AG09309 (cell line): ENCODE data around the gene AFAP1.

ENCODE experiments used
- DNase-seq: peaks from one replicate; pipeline ENCODE4 v3.0.0-alpha.2; 2010; ENCODE audit warnings: low read depth
- H3K4me3 ChIP-seq: 2 replicates; pipeline ENCODE4 v1.5.1; 2011; ENCODE audit warnings: mild to moderate bottlenecking, low read depth, low read length, moderate library complexity; ENCODE audit not compliant: control insufficient read depth
- TF ChIP-seq, protein P1 (sequence below): IDR thresholded peaks from 2 replicates; pipeline ENCODE4 v1.5.1; 2011; ENCODE audit warnings: mild to moderate bottlenecking, low read depth, low read length, inconsistent platforms; ENCODE audit not compliant: insufficient read depth, control insufficient read depth; ENCODE audit errors: missing control alignments

AFAP1 gene

DNA sequence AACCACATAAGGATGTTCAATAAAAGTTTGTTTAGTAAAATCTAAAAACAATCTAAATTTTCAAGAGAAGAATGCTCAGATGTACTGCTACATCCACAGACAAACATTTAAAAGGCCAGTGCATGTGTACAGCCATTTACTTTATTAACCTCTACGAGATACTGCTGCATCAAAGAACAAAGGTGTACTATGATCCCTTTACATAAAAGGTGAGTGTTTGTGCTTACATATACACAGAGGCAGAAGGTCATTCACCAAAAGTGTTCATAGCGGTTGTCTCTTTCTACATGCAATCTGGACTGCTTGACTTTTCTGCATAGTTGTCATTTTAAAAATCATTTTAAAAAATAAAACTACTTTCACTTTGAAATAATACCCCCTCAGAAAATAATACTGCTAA, 81.7 kb downstream of the AFAP1 start:
- H3K4me3 ChIP-seq: no peak overlapping the region
- TF ChIP-seq, protein P1, sequence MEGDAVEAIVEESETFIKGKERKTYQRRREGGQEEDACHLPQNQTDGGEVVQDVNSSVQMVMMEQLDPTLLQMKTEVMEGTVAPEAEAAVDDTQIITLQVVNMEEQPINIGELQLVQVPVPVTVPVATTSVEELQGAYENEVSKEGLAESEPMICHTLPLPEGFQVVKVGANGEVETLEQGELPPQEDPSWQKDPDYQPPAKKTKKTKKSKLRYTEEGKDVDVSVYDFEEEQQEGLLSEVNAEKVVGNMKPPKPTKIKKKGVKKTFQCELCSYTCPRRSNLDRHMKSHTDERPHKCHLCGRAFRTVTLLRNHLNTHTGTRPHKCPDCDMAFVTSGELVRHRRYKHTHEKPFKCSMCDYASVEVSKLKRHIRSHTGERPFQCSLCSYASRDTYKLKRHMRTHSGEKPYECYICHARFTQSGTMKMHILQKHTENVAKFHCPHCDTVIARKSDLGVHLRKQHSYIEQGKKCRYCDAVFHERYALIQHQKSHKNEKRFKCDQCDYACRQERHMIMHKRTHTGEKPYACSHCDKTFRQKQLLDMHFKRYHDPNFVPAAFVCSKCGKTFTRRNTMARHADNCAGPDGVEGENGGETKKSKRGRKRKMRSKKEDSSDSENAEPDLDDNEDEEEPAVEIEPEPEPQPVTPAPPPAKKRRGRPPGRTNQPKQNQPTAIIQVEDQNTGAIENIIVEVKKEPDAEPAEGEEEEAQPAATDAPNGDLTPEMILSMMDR: no peak
- no peak for DNase-seq

DNA sequence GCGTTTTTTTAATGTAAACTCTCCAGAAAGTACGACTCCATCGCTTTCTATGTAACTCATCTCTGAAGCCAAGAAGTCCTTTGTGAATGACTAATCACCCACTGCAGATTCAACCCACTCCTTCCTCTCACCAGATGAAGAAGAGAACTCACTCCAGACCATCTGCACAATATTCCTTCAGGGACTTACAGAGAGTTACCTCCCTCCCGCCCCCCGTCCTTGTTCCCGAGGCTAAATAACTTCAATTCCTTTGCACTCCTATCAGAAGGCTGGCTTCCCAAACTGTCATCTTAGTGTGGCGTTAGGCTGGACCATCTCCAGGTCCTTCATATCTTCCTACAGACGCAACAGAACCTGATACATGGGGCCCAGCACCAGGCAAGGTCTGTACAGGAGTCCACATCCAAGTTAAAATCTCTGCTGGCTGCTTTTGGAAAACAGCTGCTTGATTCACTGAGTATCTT, 82.4 kb downstream of the AFAP1 start:
- peak; percentile 81 for DNase-seq
- TF ChIP-seq, protein P1: no peak
- no peak overlapping the region for H3K4me3 ChIP-seq

DNA sequence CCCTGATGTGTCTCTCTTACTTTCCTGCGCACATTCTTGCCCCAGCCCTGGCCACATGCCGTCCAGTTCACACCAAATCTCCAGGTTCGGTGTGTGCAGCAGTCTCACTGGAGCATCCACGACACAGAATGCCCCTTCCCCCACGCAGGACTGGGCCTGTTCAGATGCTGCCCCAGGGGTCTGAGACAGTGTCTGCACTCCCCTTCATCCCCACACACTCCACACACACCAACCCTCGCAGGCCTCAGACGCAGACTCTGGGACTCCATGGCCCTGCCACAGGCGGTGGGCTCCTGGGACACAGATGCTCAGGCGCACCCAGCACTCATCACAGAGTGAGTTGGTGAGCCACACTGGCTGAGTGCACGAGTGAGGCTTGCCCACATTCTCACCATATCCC, 83.9 kb downstream of the AFAP1 start:
- DNase-seq: no peak
- H3K4me3 ChIP-seq: no peak overlapping the region
- TF ChIP-seq, protein P1: no peak

DNA sequence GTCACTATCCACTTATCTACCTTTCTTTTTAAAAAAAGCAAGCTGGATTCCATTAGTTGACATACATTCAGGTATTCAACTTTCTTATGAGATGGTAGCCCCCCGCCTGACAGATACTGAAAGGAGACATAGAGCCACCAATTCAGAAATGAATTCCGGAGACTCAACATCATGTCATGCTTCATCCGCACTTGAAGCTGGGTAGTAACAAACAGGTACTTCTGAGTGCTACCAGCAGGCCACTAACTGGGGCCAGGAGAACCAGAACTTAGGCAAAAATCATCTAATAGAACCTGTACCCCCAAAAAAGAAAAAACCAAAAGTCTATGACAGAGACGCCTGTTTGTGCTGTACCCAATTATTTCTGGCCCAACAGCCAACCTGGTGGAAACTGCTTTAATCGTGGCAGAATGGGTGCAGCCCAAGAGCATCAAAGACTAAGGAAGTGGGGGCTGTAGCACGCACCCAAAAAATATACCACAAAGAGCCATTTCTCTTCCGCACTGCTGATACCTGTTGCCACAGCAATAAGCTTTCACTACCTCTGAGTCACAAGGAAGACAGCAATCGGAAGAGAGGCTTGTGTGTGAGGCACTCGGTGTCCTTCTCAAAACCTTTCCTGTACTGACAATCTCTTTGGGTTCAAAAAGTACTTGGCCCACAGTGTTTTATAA, 84.8 kb downstream of the AFAP1 start:
- no peak overlapping the region for H3K4me3 ChIP-seq
- TF ChIP-seq, protein P1: no peak
- no peak for DNase-seq

DNA sequence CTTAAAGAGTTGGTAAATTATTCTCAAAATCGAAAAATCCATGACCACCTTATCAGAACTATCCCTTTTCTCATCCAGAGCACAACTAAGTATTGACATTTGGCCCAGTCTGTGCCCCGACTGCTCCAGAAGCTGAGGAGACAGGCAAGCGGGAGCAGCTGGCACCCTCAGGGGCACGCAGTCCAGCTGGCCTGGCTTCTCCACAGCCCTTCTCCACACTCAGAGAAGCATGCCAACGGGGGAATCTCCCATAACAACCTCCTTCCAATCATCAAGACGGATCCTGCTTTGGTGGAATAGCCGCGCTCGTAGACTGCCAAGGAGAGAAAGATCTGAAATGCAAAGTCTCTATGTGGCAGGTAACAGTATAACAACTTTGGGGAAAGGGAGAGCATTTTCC, 85.4 kb downstream of the AFAP1 start:
- H3K4me3 ChIP-seq: no peak overlapping the region
- TF ChIP-seq, protein P1: no peak
- no peak for DNase-seq

DNA sequence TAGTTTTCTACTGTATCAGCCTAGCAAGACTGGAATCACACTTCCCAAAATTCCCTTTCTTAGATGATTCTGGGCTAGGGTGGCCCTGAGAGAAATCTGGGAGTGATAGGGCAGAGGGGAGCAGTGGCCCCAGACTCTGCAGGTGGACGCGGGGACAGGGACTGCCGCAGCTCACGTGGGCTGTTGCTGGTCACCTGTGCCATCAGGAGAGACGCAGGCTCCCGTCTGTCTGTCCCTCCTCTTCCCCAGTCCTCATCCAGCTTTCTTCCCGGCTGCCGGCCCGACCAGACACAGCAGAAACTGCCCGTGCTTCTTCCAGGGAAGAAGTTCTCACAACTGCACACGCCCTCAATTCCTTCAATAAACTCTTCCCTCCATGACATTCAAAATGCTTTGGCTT, 86.4 kb downstream of the AFAP1 start:
- TF ChIP-seq, protein P1: no peak
- no peak overlapping the region for H3K4me3 ChIP-seq
- DNase-seq: no peak

DNA sequence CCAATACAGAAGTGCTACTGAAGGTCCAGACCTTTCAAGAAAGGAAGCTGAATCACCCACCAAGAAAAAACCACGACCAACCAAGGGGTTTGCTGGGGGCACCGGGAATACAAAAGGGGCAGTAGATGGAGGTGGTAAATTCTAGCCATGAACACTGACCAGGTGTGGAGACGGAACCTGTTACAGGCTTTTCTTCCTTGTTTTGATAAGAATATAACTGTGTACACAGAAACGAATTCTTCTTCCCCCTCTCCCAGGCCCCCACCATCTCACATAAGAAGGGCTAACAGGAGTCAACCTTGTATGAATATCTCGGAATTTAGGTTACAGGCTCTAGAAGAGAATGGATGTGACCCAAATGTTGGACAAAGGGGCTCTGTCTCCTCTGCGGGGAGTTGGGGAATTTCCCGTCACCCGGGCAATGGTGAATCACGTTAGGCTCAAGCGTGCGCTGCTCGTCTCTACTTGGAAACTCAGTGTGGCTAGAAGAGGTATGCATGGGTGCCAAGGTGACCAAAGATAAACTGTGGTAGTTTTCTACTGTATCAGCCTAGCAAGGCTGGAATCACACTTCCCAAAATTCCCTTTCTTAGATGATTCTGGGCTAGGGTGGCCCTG, 87.0 kb downstream of the AFAP1 start:
- TF ChIP-seq, protein P1: no peak
- DNase-seq: no peak

More for the DNA sequence above, 87.0 kb downstream of the AFAP1 start:
- H3K4me3 ChIP-seq: no peak overlapping the region
